H1 (cell line): Measurements from ENCODE around the gene NUSAP1. TPM values are rescaled to one million over a fixed set of nuclear protein-coding genes. Genes with fewer than 3 reads are reported as not detected.
A peak's percentile ranks its signal among the peaks of the same experiment; 100 is the strongest.

Source experiments
- CTCF ChIA-PET: fragments of 300-600 bp; sonication (Branson Sonifier 250); formaldehyde crosslinking; loops from one replicate; lab custom pipeline; 2021; ENCODE audit not compliant: partially characterized antibody; lab: Charles Lee
- POLR2A ChIA-PET: fragments of 300-600 bp; sonication (Branson Sonifier 250); formaldehyde crosslinking; loops from one replicate; lab custom pipeline; 2021; ENCODE audit warnings: inconsistent platforms; ENCODE audit not compliant: partially characterized antibody; lab: Charles Lee
- DNase-seq, 2 experiments: peaks; one replicate each; pipeline versions ENCODE4 v3.0.0 to v3.0.0-alpha.2; 2010 to 2022; ENCODE audit warnings: low spot score in 2 of 2, low read depth in 1 of 2, mixed read lengths in 1 of 2
- FAIRE-seq: peaks from 2 replicates; lab custom pipeline; 2011; peaks lifted over from hg19 to GRCh38; lab: Jason Lieb, UNC
- H2AFZ ChIP-seq: 2 replicates; pipeline ENCODE4 v1.8.1; 2012; ENCODE audit warnings: low read length, inconsistent platforms
- H2AK5ac ChIP-seq: 2 replicates; pipeline ENCODE4 v1.6.1; 2013; ENCODE audit warnings: low read depth, low read length
- H2BK120ac ChIP-seq: replicated peaks from 2 replicates; pipeline ENCODE3; 2013; ENCODE audit warnings: low read depth, low read length, inconsistent platforms
- H2BK12ac ChIP-seq: 2 replicates; pipeline ENCODE4 v1.6.1; 2013; ENCODE audit warnings: low read depth, low read length
- H2BK15ac ChIP-seq: 2 replicates; pipeline ENCODE4 v1.6.1; 2013; ENCODE audit warnings: low read length
- H2BK20ac ChIP-seq: 2 replicates; pipeline ENCODE4 v1.6.1; 2013; ENCODE audit warnings: low read length
- H2BK5ac ChIP-seq: 2 replicates; pipeline ENCODE4 v1.6.1; 2013; ENCODE audit warnings: low read depth, low read length
- H3K14ac ChIP-seq: 2 replicates; pipeline ENCODE4 v1.6.1; 2013; ENCODE audit warnings: inconsistent platforms; ENCODE audit not compliant: insufficient read length
- H3K18ac ChIP-seq: 2 replicates; pipeline ENCODE4 v1.6.1; 2013; ENCODE audit warnings: low read length; ENCODE audit errors: extremely low read depth
- H3K23ac ChIP-seq: 2 replicates; pipeline ENCODE4 v1.6.1; 2013; ENCODE audit warnings: inconsistent platforms; ENCODE audit not compliant: insufficient read length
- H3K23me2 ChIP-seq: 2 replicates; pipeline ENCODE4 v1.6.1; 2013; ENCODE audit warnings: low read depth, low read length
- H3K27ac ChIP-seq: 2 replicates; pipeline ENCODE4 v1.6.1; 2011; ENCODE audit warnings: low read depth, low read length, inconsistent platforms
- H3K27me3 ChIP-seq, 4 experiments: replicated peaks in 1 of 4; 1 replicate in 1 of 4; 2 replicates in 3 of 4; pipeline versions ENCODE4 v1.6.1 to v1.8.1; 2011 to 2013; ENCODE audit warnings: low read length in 3 of 4, mild to moderate bottlenecking in 3 of 4, inconsistent platforms in 2 of 4, mixed read lengths in 2 of 4, moderate library complexity in 1 of 4; ENCODE audit not compliant: control insufficient read depth in 3 of 4, insufficient read depth in 3 of 4; ENCODE audit errors: extremely low read depth in 1 of 4
- H3K36me3 ChIP-seq, 4 experiments: 2 replicates each; pipeline versions ENCODE4 v1.6.1 to v1.8.1; 2011 to 2013; ENCODE audit warnings: mild to moderate bottlenecking in 4 of 4, low read length in 3 of 4, moderate library complexity in 2 of 4, control low read depth in 1 of 4, inconsistent platforms in 1 of 4; ENCODE audit not compliant: insufficient read depth in 4 of 4, control insufficient read depth in 2 of 4
- H3K4ac ChIP-seq: replicated peaks from 2 replicates; pipeline ENCODE3; 2013; ENCODE audit warnings: low read length, low read depth, mixed read lengths, inconsistent platforms; ENCODE audit not compliant: insufficient read length
- H3K4me1 ChIP-seq, 4 experiments: replicated peaks in 1 of 4; 1 replicate in 1 of 4; 2 replicates in 3 of 4; pipeline versions ENCODE4 v1.6.1 to v1.8.1; 2011 to 2013; ENCODE audit warnings: low read length in 3 of 4, inconsistent platforms in 2 of 4, mixed read lengths in 1 of 4; ENCODE audit not compliant: insufficient read depth in 4 of 4, control insufficient read depth in 3 of 4
- H3K4me2 ChIP-seq, 2 experiments: 2 replicates each; pipeline versions ENCODE4 v1.6.1 to v1.8.1; 2011 to 2013; ENCODE audit warnings: low read depth in 2 of 2, low read length in 2 of 2, control low read depth in 1 of 2, inconsistent platforms in 1 of 2, mild to moderate bottlenecking in 1 of 2; ENCODE audit not compliant: insufficient read depth in 1 of 2
- H3K4me3 ChIP-seq, 4 experiments: fragments of 200-600, 300-600 bp in 1 of 4; sonication (generic), shearing (Covaris generic), sonication (Bioruptor Twin) in 1 of 4; 2 replicates each; pipeline versions ENCODE4 v1.5.1 to v1.8.1; 2011 to 2016; ENCODE audit warnings: low read length in 4 of 4, low read depth in 3 of 4, control low read depth in 2 of 4, inconsistent platforms in 2 of 4, mild to moderate bottlenecking in 2 of 4, mixed read lengths in 1 of 4, moderate library complexity in 1 of 4; ENCODE audit not compliant: insufficient read depth in 2 of 4; ENCODE audit errors: extremely low read depth in 1 of 4
- H3K56ac ChIP-seq: replicated peaks from 2 replicates; pipeline ENCODE3; 2013; ENCODE audit warnings: low read depth, mild to moderate bottlenecking, mixed read lengths, low read length, inconsistent platforms; ENCODE audit not compliant: insufficient read length
- H3K79me1 ChIP-seq: 2 replicates; pipeline ENCODE4 v1.6.1; 2013; ENCODE audit warnings: low read depth, low read length, control low read depth
- H3K79me2 ChIP-seq, 2 experiments: 2 replicates each; pipeline versions ENCODE4 v1.6.1 to v1.8.1; 2012 to 2013; ENCODE audit warnings: low read length in 2 of 2, mild to moderate bottlenecking in 2 of 2, inconsistent platforms in 1 of 2; ENCODE audit not compliant: insufficient read depth in 2 of 2, control insufficient read depth in 1 of 2
- H3K9ac ChIP-seq, 4 experiments: replicated peaks in 1 of 4; 1 replicate in 1 of 4; 2 replicates in 3 of 4; pipeline versions ENCODE4 v1.6.1 to v1.8.1; 2011 to 2013; ENCODE audit warnings: low read depth in 3 of 4, low read length in 3 of 4, control low read depth in 2 of 4, mild to moderate bottlenecking in 2 of 4, moderate library complexity in 2 of 4, inconsistent platforms in 1 of 4; ENCODE audit errors: extremely low read depth in 1 of 4
- H3K9me3 ChIP-seq, 2 experiments: 2 replicates each; pipeline versions ENCODE4 v1.6.1 to v1.8.1; 2012 to 2013; ENCODE audit warnings: mild to moderate bottlenecking in 2 of 2, moderate library complexity in 2 of 2, control low read depth in 1 of 2, inconsistent platforms in 1 of 2, low read depth in 1 of 2, low read length in 1 of 2, mixed read lengths in 1 of 2; ENCODE audit not compliant: insufficient read depth in 2 of 2
- H4K20me1 ChIP-seq, 2 experiments: replicated peaks in 1 of 2; 2 replicates each; pipeline versions ENCODE3 to v1.8.1; 2011 to 2013; ENCODE audit warnings: inconsistent platforms in 2 of 2, low read length in 2 of 2, mild to moderate bottlenecking in 1 of 2; ENCODE audit not compliant: insufficient read depth in 2 of 2, control insufficient read depth in 1 of 2
- H4K5ac ChIP-seq: 2 replicates; pipeline ENCODE4 v1.6.1; 2013; ENCODE audit warnings: low read length, low read depth, mixed read lengths, inconsistent platforms; ENCODE audit not compliant: insufficient read length
- H4K8ac ChIP-seq: 2 replicates; pipeline ENCODE4 v1.8.0; 2013; ENCODE audit warnings: mild to moderate bottlenecking, moderate library complexity, low read length, inconsistent platforms; ENCODE audit not compliant: insufficient read depth; ENCODE audit errors: extremely low read depth
- H4K91ac ChIP-seq: replicated peaks from 2 replicates; pipeline ENCODE3; 2013; ENCODE audit warnings: low read length, mixed read lengths, inconsistent platforms; ENCODE audit not compliant: insufficient read length
- ATF3 ChIP-seq: IDR thresholded peaks from 2 replicates; pipeline ENCODE4 v1.6.1; 2011; ENCODE audit warnings: low read depth, mild to moderate bottlenecking, low read length; ENCODE audit not compliant: insufficient read depth
- CBX8 ChIP-seq: fragments of 300-800, 300-1000 bp; sonication (generic); IDR thresholded peaks from 2 replicates; pipeline ENCODE4 v1.7.1; 2016; ENCODE audit warnings: low read depth, low read length, borderline replicate concordance
- EZH2 ChIP-seq: fragments of 200-600 bp; sonication (generic); IDR thresholded peaks from 2 replicates; pipeline ENCODE4 v1.7.1; 2012; ENCODE audit warnings: low read depth, mild to moderate bottlenecking, moderate library complexity, low read length, inconsistent platforms; ENCODE audit not compliant: severe bottlenecking
- GABPA ChIP-seq: IDR thresholded peaks from 2 replicates; pipeline ENCODE4 v1.6.1; 2011; ENCODE audit warnings: mild to moderate bottlenecking, low read length, moderate library complexity, borderline replicate concordance; ENCODE audit not compliant: insufficient read depth
- HDAC2 ChIP-seq, 2 experiments: fragments of 300-600 bp in 1 of 2; sonication (generic) in 1 of 2; IDR thresholded peaks; 2 replicates each; pipeline ENCODE4 v1.6.1; 2011 to 2012; ENCODE audit warnings: low read depth in 2 of 2, low read length in 2 of 2, mild to moderate bottlenecking in 2 of 2, moderate library complexity in 2 of 2, borderline replicate concordance in 1 of 2, inconsistent platforms in 1 of 2
- NRF1 ChIP-seq: IDR thresholded peaks from 2 replicates; pipeline ENCODE4 v1.6.1; 2011; ENCODE audit warnings: mild to moderate bottlenecking, low read depth, low read length, improper control_type of control experiment
- PHF8 ChIP-seq: fragments of 200-600 bp; sonication (generic); conservative IDR thresholded peaks from 2 replicates; pipeline ENCODE4 v1.7.1; 2012; ENCODE audit warnings: low read depth, mild to moderate bottlenecking, inconsistent platforms, low read length, moderate library complexity
- RAD21 ChIP-seq, 2 experiments: IDR thresholded peaks in 1 of 2; conservative IDR thresholded peaks in 1 of 2; 2 replicates each; pipeline ENCODE4 v1.6.1; 2011; ENCODE audit warnings: low read depth in 2 of 2, low read length in 2 of 2, improper control_type of control experiment in 1 of 2, inconsistent platforms in 1 of 2, mild to moderate bottlenecking in 1 of 2, moderate library complexity in 1 of 2
- SIX5 ChIP-seq: IDR thresholded peaks from 2 replicates; pipeline ENCODE4 v1.6.1; 2011; ENCODE audit warnings: mild to moderate bottlenecking, low read depth, low read length
- SP1 ChIP-seq: IDR thresholded peaks from 2 replicates; pipeline ENCODE4 v1.6.1; 2011; ENCODE audit warnings: low read depth, low read length
- SP4 ChIP-seq: IDR thresholded peaks from 2 replicates; pipeline ENCODE4 v1.6.1; 2012; ENCODE audit warnings: low read length, inconsistent platforms
- TAF7 ChIP-seq: optimal IDR thresholded peaks from 2 replicates; pipeline ENCODE3; 2011; ENCODE audit warnings: low read depth, mild to moderate bottlenecking, inconsistent platforms, low read length, moderate library complexity, borderline replicate concordance
- WGBS, 2 experiments: shearing (Covaris generic) in 1 of 2; methylation state at CpG; one replicate each; pipeline versions ENCODE4 v1.1.6 to v1.1.7; 2013 to 2015; ENCODE audit warnings: low lambda C conversion rate in 2 of 2, mixed read lengths in 2 of 2, inconsistent platforms in 1 of 2, low coverage in 1 of 2, missing lambda C conversion rate in 1 of 2; ENCODE audit not compliant: insufficient replicate concordance in 2 of 2, insufficient coverage in 1 of 2, insufficient read length in 1 of 2; ENCODE audit errors: extremely low coverage in 1 of 2, missing lambda C conversion rate in 1 of 2; 5-methylcytosine and 5-hydroxymethylcytosine counted together
- polyA plus RNA-seq, 7 experiments: library from polyadenylated mRNA; depleted of rRNA in 3 of 7; stranded (reverse) in 5 of 7; unstranded in 2 of 7; fragments of >200 nt in 5 of 7; fragments of 200-250 nt in 2 of 7; gene quantifications; 1 replicate in 5 of 7; 2 replicates in 1 of 7; 4 replicates in 1 of 7; pipeline versions ENCODE4 v1.2.1 to v1.2.3, GENCODE V29; 2011 to 2013; ENCODE audit warnings: missing spikeins in 2 of 7, mixed read lengths in 2 of 7
- total RNA-seq: library from RNA; stranded (reverse); fragmentation: NEBNext Ultra II Directional; extraction: Animal tissue kit (Norgen Biotek cat#: 25700); gene quantifications from 2 replicates; pipeline ENCODE4 v1.2.1, GENCODE V29; 2021

The NUSAP1 gene
- total and polyA plus RNA-seq, 2 of the 8 experiments (the other 6 are each of a cell fraction or from before 2014, with no cell fraction given): 60.8 to 144 TPM

- Histone ChIP-seq H3K4me3 (peak overlapping the region; percentile 83 to 92 (median 90); a peak in 7 of 8 replicates), H3K36me3 (peaks cover 0 to 8% (median 2%) of the 10 kb centered on the region in 4 experiments; a peak in 2 of 8 replicates), H4K5ac (no peak overlapping the region), H3K4ac (no peak overlapping the region), H2BK120ac (no peak overlapping the region), H4K8ac (no peak overlapping the region), H3K23me2 (no peaks in the 10 kb centered on the region), H3K79me1 (peaks cover 2% of the 10 kb centered on the region; the same call in 1 of the 2 replicates), H2AFZ (no peak overlapping the region), H3K9ac (peak overlapping the region in 1 of 4 experiments; percentile 95; a peak in 2 of 7 replicates), H3K18ac (no peak overlapping the region), H3K9me3 (no peaks in the 10 kb centered on the region), H3K56ac (no peak overlapping the region), H2AK5ac (no peak overlapping the region), H3K4me1 (no peaks in the 10 kb centered on the region; a peak in 1 of 7 replicates), H2BK12ac (no peak overlapping the region), H2BK20ac (no peak overlapping the region), H3K23ac (no peak overlapping the region), H3K27me3 (no peaks in the 10 kb centered on the region), H2BK15ac (no peak overlapping the region), H3K4me2 (peak overlapping the region; percentile 71 to 79), H4K91ac (no peak overlapping the region), H3K14ac (no peak overlapping the region), H2BK5ac (no peak overlapping the region), H3K79me2 (peaks cover 10 to 34% of the 10 kb centered on the region in 2 experiments), H3K27ac (no peak overlapping the region), H4K20me1 (no peaks in the 10 kb centered on the region)
- FAIRE-seq (no peak), DNase-seq (no peak)
- ChIA-PET POLR2A (interaction anchor here (0.7 to 1.2 kb wide), 3 partner anchors 14 to 227 kb away, joined by 3 to 5 read pairs (median 4); no protein-coding TSS in a partner anchor), CTCF (interaction anchor here (0.6 to 1.5 kb wide), 8 partner anchors 21 to 782 kb away, joined by 3 to 5 read pairs (median 3); no protein-coding TSS in a partner anchor)
- TF ChIP-seq NRF1 (no peak), SIX5 (no peak), CBX8 (no peak), SP1 (no peak), HDAC2 (IDR thresholded peaks at IDR 0.05; ENCODE audit: borderline replicate concordance in 1 of 2, low read depth in 2 of 2, low read length in 2 of 2) (no peak), GABPA (no peak), SP4 (no peak), ATF3 (no peak), TAF7 (no peak), PHF8 (no peak), EZH2 (no peak), RAD21 (IDR thresholded peaks at IDR 0.05 in 1 of 2, conservative IDR thresholded peaks at IDR 0.05 in 1 of 2; ENCODE audit: low read depth in 2 of 2, low read length in 2 of 2) (no peak)
- WGBS, 2 experiments: 72% methylated on average over 6 of the region's 6 CpGs; no CpG with 5 or more reads in 1 of the 2 experiments
Measured at GRCh38 chr15:41331281-41331680, 1.4 kb upstream of the NUSAP1 start.
